ENCODE data around the gene ZNF106.

- TF ChIP-seq CTCF (IDR thresholded peaks at IDR 0.05) (no peak), POLR2AphosphoS5 (IDR thresholded peaks at IDR 0.05) (no peak), POLR2A (IDR thresholded peaks at IDR 0.05) (no peak), EP300 (IDR thresholded peaks at IDR 0.05) (no peak)
These were observed 69.6 kb downstream of the ZNF106 start for GRCh38 chr15:42421376-42421775.

Data from sigmoid colon (tissue), 4 donors.